Neuron (in vitro differentiated cells): ENCODE measurements around the gene UROC1.

ENCODE experiments used
- H2AFZ ChIP-seq: one replicate; pipeline ENCODE4 v1.6.1; 2013; ENCODE audit warnings: low read depth, mild to moderate bottlenecking, inconsistent platforms, low read length, moderate library complexity
- H3K27me3 ChIP-seq: one replicate; pipeline ENCODE4 v1.6.1; 2013; ENCODE audit warnings: low read length; ENCODE audit not compliant: insufficient read depth
- H3K36me3 ChIP-seq: one replicate; pipeline ENCODE4 v1.6.1; 2013; ENCODE audit warnings: low read length; ENCODE audit not compliant: insufficient read depth
- H3K4me1 ChIP-seq: one replicate; pipeline ENCODE4 v1.6.1; 2013; ENCODE audit warnings: low read length; ENCODE audit not compliant: insufficient read depth
- H3K4me3 ChIP-seq: 2 replicates; pipeline ENCODE4 v1.5.1; 2013; ENCODE audit warnings: mild to moderate bottlenecking, low read length, moderate library complexity
- H3K9me3 ChIP-seq: one replicate; pipeline ENCODE4 v1.6.1; 2013; ENCODE audit warnings: low read length

The UROC1 gene

GRCh38 chr3:126533506-126533905 is 15.9 kb upstream of the UROC1 start:
- Histone ChIP-seq H3K36me3 (no peaks in the 10 kb centered on the region), H3K4me3 (no peak overlapping the region), H3K27me3 (peaks cover 22% of the 10 kb centered on the region)

GRCh38 chr3:126531051-126531330 is 13.4 kb upstream of the UROC1 start:
- Histone ChIP-seq H3K4me1 (no peaks in the 10 kb centered on the region), H3K27me3 (peaks cover 27% of the 10 kb centered on the region), H3K9me3 (no peaks in the 10 kb centered on the region), H3K36me3 (no peaks in the 10 kb centered on the region), H2AFZ (no peak overlapping the region), H3K4me3 (no peak overlapping the region)

More at GRCh38 chr3:126533506-126533905, 15.9 kb upstream of the UROC1 start:
- no peaks in the 10 kb centered on the region for H3K4me1 ChIP-seq
- H2AFZ ChIP-seq, result no peak overlapping the region
- no peaks in the 10 kb centered on the region for H3K9me3 ChIP-seq

GRCh38 chr3:126530171-126531050 is 12.8 kb upstream of the UROC1 start:
- H3K4me1 ChIP-seq, result no peaks in the 10 kb centered on the region
- H2AFZ ChIP-seq, result no peak overlapping the region
- H3K36me3 ChIP-seq, result no peaks in the 10 kb centered on the region
- no peaks in the 10 kb centered on the region for H3K9me3 ChIP-seq
- H3K4me3 ChIP-seq, result no peak overlapping the region
- H3K27me3 ChIP-seq, result peaks cover 32% of the 10 kb centered on the region

GRCh38 chr3:126529585-126530170 is 12.1 kb upstream of the UROC1 start:
- Histone ChIP-seq H3K4me3 (no peak overlapping the region), H3K9me3 (no peaks in the 10 kb centered on the region), H3K36me3 (no peaks in the 10 kb centered on the region), H3K4me1 (no peaks in the 10 kb centered on the region), H2AFZ (no peak overlapping the region), H3K27me3 (peaks cover 34% of the 10 kb centered on the region)

- Histone ChIP-seq H3K36me3 (no peaks in the 10 kb centered on the region), H3K4me3 (no peak overlapping the region), H3K9me3 (no peaks in the 10 kb centered on the region), H2AFZ (no peak overlapping the region), H3K4me1 (no peaks in the 10 kb centered on the region), H3K27me3 (peaks cover 40% of the 10 kb centered on the region)
Observed at GRCh38 chr3:126528800-126529541, 11.4 kb upstream of the UROC1 start.

- H3K36me3 ChIP-seq, result no peaks in the 10 kb centered on the region
- H3K4me1 ChIP-seq, result no peaks in the 10 kb centered on the region
- H3K27me3 ChIP-seq, result peaks cover 46% of the 10 kb centered on the region
- H2AFZ ChIP-seq, result no peak overlapping the region
- no peak overlapping the region for H3K4me3 ChIP-seq
- no peaks in the 10 kb centered on the region for H3K9me3 ChIP-seq
Observed at GRCh38 chr3:126528419-126528799, 10.8 kb upstream of the UROC1 start.

GRCh38 chr3:126527455-126528211 is 10.1 kb upstream of the UROC1 start:
- H3K27me3 ChIP-seq, result peaks cover 52% of the 10 kb centered on the region

GRCh38 chr3:126527006-126527405 is 9.4 kb upstream of the UROC1 start:
- Histone ChIP-seq H2AFZ (no peak overlapping the region), H3K9me3 (no peaks in the 10 kb centered on the region), H3K4me3 (no peak overlapping the region), H3K4me1 (no peaks in the 10 kb centered on the region), H3K27me3 (peaks cover 52% of the 10 kb centered on the region), H3K36me3 (no peaks in the 10 kb centered on the region)

More at GRCh38 chr3:126527455-126528211, 10.1 kb upstream of the UROC1 start:
- Histone ChIP-seq H3K36me3 (no peaks in the 10 kb centered on the region), H3K4me3 (no peak overlapping the region), H3K4me1 (no peaks in the 10 kb centered on the region), H3K9me3 (no peaks in the 10 kb centered on the region), H2AFZ (no peak overlapping the region)

- Histone ChIP-seq H3K36me3 (no peaks in the 10 kb centered on the region), H3K4me1 (no peaks in the 10 kb centered on the region), H3K9me3 (no peaks in the 10 kb centered on the region), H3K4me3 (no peak overlapping the region), H2AFZ (no peak overlapping the region), H3K27me3 (peaks cover 49% of the 10 kb centered on the region)
Observed at GRCh38 chr3:126526668-126527005, 9.1 kb upstream of the UROC1 start.

GRCh38 chr3:126525853-126526667 is 8.5 kb upstream of the UROC1 start:
- Histone ChIP-seq H2AFZ (no peak overlapping the region), H3K27me3 (peaks cover 45% of the 10 kb centered on the region), H3K36me3 (no peaks in the 10 kb centered on the region), H3K4me3 (no peak overlapping the region), H3K9me3 (no peaks in the 10 kb centered on the region), H3K4me1 (no peaks in the 10 kb centered on the region)

- Histone ChIP-seq H3K27me3 (peaks cover 45% of the 10 kb centered on the region), H3K4me3 (no peak overlapping the region), H3K36me3 (no peaks in the 10 kb centered on the region), H3K4me1 (no peaks in the 10 kb centered on the region), H2AFZ (no peak overlapping the region), H3K9me3 (no peaks in the 10 kb centered on the region)
Observed at GRCh38 chr3:126525091-126525852, 7.7 kb upstream of the UROC1 start.
